ENCODE measurements around the gene CRB1.
"Not testable (repeated sequence)": the region's sequence is repeated elsewhere in the genome, so short reads cannot be mapped to it uniquely, and the experiment has no call there.

CRB1 gene

GRCh38 chr1:197466813-197467212 lies 198.8 kb downstream of the CRB1 start:
- DNase-seq = no peak

GRCh38 chr1:197467881-197468280 lies 199.8 kb downstream of the CRB1 start:
- no peak for DNase-seq

GRCh38 chr1:197468543-197469175 lies 200.6 kb downstream of the CRB1 start:
- no peak for DNase-seq

GRCh38 chr1:197469620-197470210 lies 201.7 kb downstream of the CRB1 start:
- DNase-seq = no peak

GRCh38 chr1:197470330-197470729 lies 202.3 kb downstream of the CRB1 start:
- no peak for DNase-seq

- peak; percentile 52 for DNase-seq
Observed at GRCh38 chr1:197471248-197471985, 203.4 kb downstream of the CRB1 start.

- no peak for DNase-seq
Observed at GRCh38 chr1:197472141-197472540, 204.1 kb downstream of the CRB1 start.

GRCh38 chr1:197480446-197480845 lies 212.4 kb downstream of the CRB1 start:
- DNase-seq = no peak

- no peak for DNase-seq
Observed at GRCh38 chr1:197481101-197481500, 213.0 kb downstream of the CRB1 start.

- DNase-seq = no peak
Observed at GRCh38 chr1:197485790-197486189, 217.7 kb downstream of the CRB1 start.

- no peak for DNase-seq
Observed at GRCh38 chr1:197486946-197487345, 218.9 kb downstream of the CRB1 start.

GRCh38 chr1:197491505-197491904 lies 223.5 kb downstream of the CRB1 start:
- not testable (repeated sequence) for DNase-seq

GRCh38 chr1:197496722-197497121 lies 228.7 kb downstream of the CRB1 start:
- no peak for DNase-seq

GRCh38 chr1:197510691-197511378 lies 242.8 kb downstream of the CRB1 start:
- DNase-seq = no peak

GRCh38 chr1:197515421-197515820 lies 247.4 kb downstream of the CRB1 start:
- DNase-seq = no peak

- DNase-seq = no peak
Observed at GRCh38 chr1:197519741-197520334, 251.8 kb downstream of the CRB1 start.

GRCh38 chr1:197521118-197521739 lies 253.2 kb downstream of the CRB1 start:
- peak; percentile 8 for DNase-seq

GRCh38 chr1:197526736-197527371 lies 258.8 kb downstream of the CRB1 start:
- no peak for DNase-seq
